ENCODE results near the gene HMGB3.

- TF ChIP-seq EZH2phosphoT487 (IDR thresholded peaks at IDR 0.05; ENCODE audit: unreplicated experiment), result no peak
- TF ChIP-seq CTCF (conservative IDR thresholded peaks at IDR 0.05; ENCODE audit: low read depth in 2 of 2), result no peak
- TF ChIP-seq POLR2AphosphoS5 (IDR thresholded peaks at IDR 0.05; ENCODE audit: low read depth), result no peak
- no peak for TF ChIP-seq EZH2 (IDR thresholded peaks at IDR 0.05; ENCODE audit: low read depth, unreplicated experiment)
- TF ChIP-seq CREB1 (CRISPR knock-in tag; IDR thresholded peaks at IDR 0.05; ENCODE audit: low read depth), result no peak
- no peak for TF ChIP-seq REST (IDR thresholded peaks at IDR 0.05; ENCODE audit: unreplicated experiment)
- no peak for TF ChIP-seq ZNF462 (CRISPR knock-in tag; IDR thresholded peaks at IDR 0.05)
- TF ChIP-seq STAT1 (IDR thresholded peaks at IDR 0.05; ENCODE audit: unreplicated experiment), result no peak
- no peak for TF ChIP-seq ZNF331 (CRISPR knock-in tag; IDR thresholded peaks at IDR 0.05; ENCODE audit: low read depth)
- TF ChIP-seq JUNB (IDR thresholded peaks at IDR 0.05; ENCODE audit: unreplicated experiment), result no peak
- no peak for TF ChIP-seq NANOG (IDR thresholded peaks at IDR 0.05; ENCODE audit: borderline replicate concordance)
Observed at GRCh38 chrX:150942942-150943594, 40.1 kb upstream of the HMGB3 start.

Data from GM23338 (cell line).